ENCODE measurements around the gene KIF18B. TPM values are rescaled to one million over a fixed set of nuclear protein-coding genes. Genes with fewer than 3 reads are reported as not detected.

Gene KIF18B
- total and polyA plus RNA-seq, 10 of the 15 experiments (the other 5 are each of a cell fraction or from before 2014, with no cell fraction given) = 2.8 to 46.2 (median 20.5) TPM

DNA sequence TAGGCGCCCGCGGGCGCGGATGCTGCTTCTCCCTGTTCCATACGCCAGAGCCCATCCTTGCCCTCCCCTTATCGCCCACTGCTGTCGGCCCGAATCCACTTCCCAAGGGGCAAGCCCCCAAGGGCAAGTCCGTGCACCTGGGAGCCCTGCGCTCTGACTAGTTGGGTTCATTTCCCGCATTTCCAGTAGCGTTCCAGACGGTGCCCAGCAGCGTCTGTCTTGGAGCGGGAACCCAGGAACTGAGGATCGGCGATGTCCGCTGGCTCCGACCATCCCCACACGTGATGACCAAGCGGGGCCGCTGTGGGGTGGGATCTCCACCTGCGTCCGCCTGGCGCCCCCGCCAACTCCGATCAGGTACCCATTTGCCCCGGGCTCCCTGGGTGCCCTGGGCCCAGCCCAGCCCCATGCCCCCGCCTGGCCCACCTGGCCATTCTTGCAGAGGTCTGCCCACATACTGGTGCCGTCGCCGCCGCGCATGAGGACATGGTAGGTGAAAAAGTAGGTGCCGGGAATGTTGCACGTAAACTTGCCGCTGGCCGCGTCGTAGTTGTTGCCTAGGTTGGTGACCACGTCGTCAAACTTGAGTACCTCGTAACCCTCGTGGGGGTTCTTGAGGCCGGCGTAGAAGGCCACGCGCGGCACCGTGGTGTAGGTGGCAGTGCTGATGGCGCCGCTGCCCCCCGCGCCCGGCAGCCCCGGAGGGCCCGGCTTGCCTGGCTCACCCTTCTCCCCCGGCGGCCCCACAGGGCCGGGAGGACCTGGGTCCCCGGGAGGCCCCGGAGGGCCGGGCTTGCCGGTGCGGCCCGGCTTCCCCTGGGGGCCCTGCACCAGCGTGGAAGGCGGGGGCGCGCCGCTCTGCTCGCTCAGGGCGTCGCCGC lies 19.7 kb upstream of the KIF18B start (continued):
- TF ChIP-seq, protein P1, sequence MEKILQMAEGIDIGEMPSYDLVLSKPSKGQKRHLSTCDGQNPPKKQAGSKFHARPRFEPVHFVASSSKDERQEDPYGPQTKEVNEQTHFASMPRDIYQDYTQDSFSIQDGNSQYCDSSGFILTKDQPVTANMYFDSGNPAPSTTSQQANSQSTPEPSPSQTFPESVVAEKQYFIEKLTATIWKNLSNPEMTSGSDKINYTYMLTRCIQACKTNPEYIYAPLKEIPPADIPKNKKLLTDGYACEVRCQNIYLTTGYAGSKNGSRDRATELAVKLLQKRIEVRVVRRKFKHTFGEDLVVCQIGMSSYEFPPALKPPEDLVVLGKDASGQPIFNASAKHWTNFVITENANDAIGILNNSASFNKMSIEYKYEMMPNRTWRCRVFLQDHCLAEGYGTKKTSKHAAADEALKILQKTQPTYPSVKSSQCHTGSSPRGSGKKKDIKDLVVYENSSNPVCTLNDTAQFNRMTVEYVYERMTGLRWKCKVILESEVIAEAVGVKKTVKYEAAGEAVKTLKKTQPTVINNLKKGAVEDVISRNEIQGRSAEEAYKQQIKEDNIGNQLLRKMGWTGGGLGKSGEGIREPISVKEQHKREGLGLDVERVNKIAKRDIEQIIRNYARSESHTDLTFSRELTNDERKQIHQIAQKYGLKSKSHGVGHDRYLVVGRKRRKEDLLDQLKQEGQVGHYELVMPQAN (conservative IDR thresholded peaks at IDR 0.05) = no peak
- TF ChIP-seq SPI1 (IDR thresholded peaks at IDR 0.05; ENCODE audit: borderline replicate concordance, insufficient read depth, low read depth, low read length) (no peak), RAD21 (IDR thresholded peaks at IDR 0.05; ENCODE audit: insufficient read depth, low read depth, low read length) (no peak), TCF12 (IDR thresholded peaks at IDR 0.05; ENCODE audit: low read depth, low read length) (no peak), ZBTB4 (CRISPR knock-in tag; IDR thresholded peaks at IDR 0.05) (no peak)
- TF ChIP-seq, protein P2, sequence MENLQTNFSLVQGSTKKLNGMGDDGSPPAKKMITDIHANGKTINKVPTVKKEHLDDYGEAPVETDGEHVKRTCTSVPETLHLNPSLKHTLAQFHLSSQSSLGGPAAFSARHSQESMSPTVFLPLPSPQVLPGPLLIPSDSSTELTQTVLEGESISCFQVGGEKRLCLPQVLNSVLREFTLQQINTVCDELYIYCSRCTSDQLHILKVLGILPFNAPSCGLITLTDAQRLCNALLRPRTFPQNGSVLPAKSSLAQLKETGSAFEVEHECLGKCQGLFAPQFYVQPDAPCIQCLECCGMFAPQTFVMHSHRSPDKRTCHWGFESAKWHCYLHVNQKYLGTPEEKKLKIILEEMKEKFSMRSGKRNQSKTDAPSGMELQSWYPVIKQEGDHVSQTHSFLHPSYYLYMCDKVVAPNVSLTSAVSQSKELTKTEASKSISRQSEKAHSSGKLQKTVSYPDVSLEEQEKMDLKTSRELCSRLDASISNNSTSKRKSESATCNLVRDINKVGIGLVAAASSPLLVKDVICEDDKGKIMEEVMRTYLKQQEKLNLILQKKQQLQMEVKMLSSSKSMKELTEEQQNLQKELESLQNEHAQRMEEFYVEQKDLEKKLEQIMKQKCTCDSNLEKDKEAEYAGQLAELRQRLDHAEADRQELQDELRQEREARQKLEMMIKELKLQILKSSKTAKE (IDR thresholded peaks at IDR 0.05; ENCODE audit: low read depth, poor library complexity, severe bottlenecking) = no peak

Data from GM12878 (cell line).